DMS 273 (cell line): ENCODE results near the gene TUFT1.
"Not testable (repeated sequence)": the region's sequence is repeated elsewhere in the genome, so short reads cannot be mapped to it uniquely, and the experiment has no call there.

Experiments
- DNase-seq: peaks from one replicate; lab custom pipeline; 2025; ENCODE audit not compliant: unreplicated experiment; lab: John Stamatoyannopoulos, UW

Gene TUFT1

GRCh38 chr1:151615711-151616504 lies 75.8 kb downstream of the TUFT1 start:
- no peak for DNase-seq

- DNase-seq = no peak
These were observed 76.4 kb downstream of the TUFT1 start for GRCh38 chr1:151616505-151616849.

- DNase-seq = no peak
These were observed 77.9 kb downstream of the TUFT1 start for GRCh38 chr1:151618003-151618402.

GRCh38 chr1:151618470-151618869 lies 78.4 kb downstream of the TUFT1 start:
- DNase-seq = no peak

GRCh38 chr1:151618996-151619395 lies 78.9 kb downstream of the TUFT1 start:
- not testable (repeated sequence) for DNase-seq

- DNase-seq = no peak
These were observed 79.5 kb downstream of the TUFT1 start for GRCh38 chr1:151619489-151620093.

- DNase-seq = peak; percentile 12
These were observed 80.2 kb downstream of the TUFT1 start for GRCh38 chr1:151620286-151620685.

GRCh38 chr1:151621351-151621750 lies 81.2 kb downstream of the TUFT1 start:
- DNase-seq = peak; percentile 19

- DNase-seq = no peak
These were observed 84.7 kb downstream of the TUFT1 start for GRCh38 chr1:151624783-151625182.

GRCh38 chr1:151626740-151627334 lies 86.7 kb downstream of the TUFT1 start:
- DNase-seq = no peak

GRCh38 chr1:151629278-151629677 lies 89.2 kb downstream of the TUFT1 start:
- no peak for DNase-seq
